Activated CD8-positive, alpha-beta memory T cell treated with anti-CD3 and anti-CD28 coated beads for 4 hours (primary cell): ENCODE measurements around the gene SMLR1.
"Not testable (repeated sequence)": the region's sequence is repeated elsewhere in the genome, so short reads cannot be mapped to it uniquely, and the experiment has no call there.

Source experiments
- DNase-seq, 2 donors: peaks; one replicate each; pipeline ENCODE4 v3.0.0-alpha.2; 2020; ENCODE audit warnings: low read depth in 2 of 2

SMLR1 gene

DNA sequence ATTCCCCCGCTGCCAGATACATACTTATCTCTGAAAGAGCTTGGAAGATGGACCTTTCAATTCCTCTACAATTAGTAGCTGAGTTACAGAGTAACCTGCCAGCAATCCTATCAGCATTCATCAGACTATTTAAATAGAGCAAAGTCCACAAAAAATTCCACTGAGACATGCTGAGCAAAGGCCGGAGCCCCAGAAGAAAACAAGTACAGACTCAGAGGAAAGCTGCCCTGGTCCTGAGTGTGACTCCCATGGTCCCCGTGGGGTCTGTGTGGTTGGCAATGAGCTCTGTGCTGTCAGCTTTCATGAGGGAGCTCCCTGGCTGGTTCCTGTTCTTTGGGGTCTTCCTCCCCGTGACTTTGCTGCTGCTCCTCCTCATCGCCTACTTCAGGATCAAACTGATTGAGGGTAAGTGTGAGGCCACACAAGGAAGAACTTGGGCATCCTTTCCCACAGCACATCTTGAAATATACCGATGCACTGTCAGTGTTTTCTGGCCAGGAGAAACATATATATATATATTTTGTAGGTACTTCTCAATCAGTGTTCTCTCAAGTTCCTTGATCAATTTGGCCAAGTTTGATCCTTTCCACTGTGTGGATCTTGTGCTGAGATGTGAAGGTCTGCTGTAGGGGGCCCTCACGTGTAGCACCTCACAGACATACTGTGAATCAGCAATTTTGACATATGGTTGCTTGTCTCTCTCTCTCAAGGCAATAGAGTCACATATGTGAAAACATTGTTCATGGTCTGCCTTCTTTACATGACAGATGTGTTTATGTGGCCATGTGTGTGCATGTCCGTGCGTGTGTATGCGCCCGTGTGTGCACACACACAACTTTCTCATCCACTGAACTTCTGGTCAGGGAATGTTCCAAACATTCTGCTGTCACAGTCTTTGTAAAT, at the start of gene SMLR1:
TSS of gene SMLR1 (plus strand) at position 160 of the 903 bp plus-strand sequence. CDS start at position 168, 8 bp downstream.
- no peak for DNase-seq

DNA sequence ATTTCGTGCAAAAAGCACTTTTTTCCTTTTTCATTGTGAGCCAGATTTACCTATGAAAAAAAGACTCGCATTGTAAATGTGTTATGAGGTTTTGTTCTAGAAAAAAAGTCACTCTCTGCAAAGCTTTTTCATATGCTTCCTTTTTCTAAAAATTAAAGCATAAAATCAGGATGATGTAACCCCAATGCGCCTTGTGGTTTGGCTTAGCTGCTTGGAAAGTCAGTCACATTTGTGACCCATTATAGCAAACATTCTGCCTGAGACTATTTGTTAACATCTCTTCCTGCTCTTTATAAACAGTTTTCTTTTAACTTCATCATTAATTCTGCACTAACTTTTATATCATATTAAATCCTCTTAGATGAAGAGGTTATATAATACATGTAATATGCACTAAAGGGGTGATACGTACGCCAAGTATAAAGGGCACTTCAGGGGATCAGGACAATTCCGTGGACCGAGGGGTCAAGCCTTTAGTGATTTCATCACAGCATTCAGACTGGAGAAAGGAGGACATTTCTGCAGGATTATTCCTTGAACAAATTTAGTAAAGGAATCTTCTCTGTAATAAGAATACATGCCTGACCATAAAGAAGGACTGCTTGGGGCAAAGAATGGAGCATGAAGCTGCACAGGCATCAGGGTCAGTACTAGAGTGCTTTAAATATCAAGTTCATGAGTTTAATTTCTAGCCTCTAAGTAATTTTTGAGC, 48.1 kb upstream of the SMLR1 start:
- no peak for DNase-seq

DNA sequence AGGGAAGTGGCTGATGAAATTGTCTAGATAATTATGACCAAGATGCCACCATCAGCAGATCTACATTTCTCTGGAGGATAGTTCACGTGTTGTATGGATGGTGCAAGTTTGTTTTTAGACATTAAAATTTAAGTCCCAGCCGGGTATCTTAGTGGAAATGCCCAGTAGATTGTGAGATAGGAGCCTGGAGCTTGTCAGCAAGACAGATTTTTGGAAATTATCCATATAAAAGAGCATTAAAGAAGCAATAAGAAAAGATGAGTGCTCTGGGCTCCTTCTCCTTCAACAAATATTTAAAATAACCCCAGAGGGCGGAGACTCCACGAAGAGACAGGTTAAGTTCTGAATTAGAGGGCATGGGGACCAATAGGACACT, 47.6 kb upstream of the SMLR1 start:
- DNase-seq = no peak

DNA sequence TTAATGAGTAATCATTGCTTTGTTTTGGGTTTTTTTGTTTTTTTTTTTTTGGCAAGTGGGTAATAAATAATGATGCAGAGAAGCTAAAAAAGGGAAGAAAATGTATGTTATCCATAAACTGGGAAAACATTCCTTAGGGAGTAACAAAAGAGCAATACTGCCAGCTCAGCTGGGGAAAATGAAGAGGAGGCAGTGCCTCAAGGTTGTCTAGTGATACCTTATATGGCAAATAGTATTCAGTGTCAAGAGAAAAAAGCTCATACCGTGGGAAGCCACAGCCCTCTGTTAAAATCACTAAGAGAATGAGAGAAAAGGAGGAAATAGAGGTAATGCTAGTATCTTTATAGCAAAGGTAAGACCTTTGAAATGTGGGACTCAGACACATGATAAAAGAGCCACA, 47.1 kb upstream of the SMLR1 start:
- no peak for DNase-seq

DNA sequence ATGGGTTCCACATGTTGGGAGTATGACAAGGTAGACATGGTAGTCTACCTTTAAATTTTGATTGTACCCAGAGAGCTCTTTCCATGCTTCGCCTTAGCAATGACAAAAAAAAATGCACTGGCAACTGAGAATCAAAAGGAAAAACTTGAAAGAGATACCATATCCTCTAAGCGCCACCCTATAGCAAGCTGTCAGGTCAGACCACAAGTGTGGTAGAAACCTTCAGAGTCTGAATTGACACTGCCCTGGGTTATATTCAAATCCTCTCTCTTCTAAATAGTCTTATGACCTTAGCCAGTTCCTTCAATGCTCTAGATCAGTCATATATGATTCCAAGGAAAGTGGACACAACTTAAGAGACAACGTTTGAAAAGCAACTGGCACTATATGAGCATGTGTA, 45.6 kb upstream of the SMLR1 start:
- no peak for DNase-seq

DNA sequence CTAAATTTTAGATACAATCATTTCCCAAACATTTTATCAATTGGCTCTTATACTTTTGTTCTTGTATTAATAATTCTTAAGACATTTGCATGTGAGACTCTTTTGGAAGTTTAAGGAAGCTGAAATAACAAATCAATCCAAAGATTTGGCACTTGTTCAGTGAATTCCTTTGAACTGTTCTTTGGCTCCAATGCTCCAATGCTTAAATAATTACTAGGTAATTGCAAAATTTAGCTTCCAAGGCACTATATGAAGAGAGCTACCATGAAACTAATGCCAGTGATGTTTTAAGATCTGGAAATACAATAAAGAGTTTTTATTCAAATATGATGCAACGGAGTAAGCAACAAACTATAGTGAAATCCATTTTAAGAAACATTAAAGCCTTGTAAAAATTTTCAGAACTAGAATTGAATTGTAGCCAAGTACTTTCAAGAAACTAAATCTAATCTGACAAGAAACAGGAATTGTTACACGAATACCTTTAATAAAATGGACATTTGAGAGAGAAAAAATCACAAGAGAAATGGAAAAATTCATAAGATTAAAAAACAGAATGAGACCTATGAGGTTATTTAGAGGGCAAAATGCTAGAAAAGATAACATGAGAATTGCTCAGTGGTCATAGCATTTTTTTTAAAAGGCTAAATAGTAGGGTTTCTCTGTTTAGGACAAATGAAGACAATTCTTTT, 43.6 kb upstream of the SMLR1 start:
- DNase-seq = no peak

DNA sequence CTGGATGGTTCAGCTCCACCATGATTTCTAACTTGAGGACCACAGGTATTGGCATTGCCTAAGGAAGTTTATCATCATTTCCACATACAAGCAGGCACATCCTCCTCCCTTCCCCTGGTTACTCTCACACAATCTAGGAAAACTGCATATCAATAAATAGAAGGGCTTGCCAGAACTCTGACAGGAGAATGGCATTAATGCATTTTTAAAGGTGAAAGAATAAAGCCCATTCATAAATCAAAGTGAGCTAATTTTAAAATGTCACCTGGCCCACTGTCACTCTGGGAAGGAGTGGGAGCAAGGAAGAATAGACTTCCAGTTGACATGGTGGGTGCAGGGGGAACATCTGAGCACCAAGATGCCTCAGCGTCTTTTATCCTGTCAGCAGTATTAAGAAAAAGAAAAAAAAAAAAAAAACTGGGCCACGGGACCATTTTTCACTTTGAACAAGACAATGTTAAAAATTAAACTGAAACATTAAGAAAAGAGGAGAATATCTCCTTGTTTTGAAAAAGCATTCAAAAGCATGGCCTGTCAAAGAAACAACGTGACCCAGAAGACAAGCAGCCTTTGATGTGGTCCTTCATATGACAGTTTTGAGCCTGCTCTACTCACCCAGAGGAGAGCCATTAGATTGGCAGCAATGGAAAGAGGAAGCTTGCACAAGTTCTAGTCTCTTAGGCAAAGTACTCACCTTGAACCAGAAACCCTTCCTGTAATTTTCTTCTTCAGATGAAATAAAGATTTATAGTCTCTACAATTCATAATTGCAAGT, 39.3 kb upstream of the SMLR1 start:
- DNase-seq = no peak

DNA sequence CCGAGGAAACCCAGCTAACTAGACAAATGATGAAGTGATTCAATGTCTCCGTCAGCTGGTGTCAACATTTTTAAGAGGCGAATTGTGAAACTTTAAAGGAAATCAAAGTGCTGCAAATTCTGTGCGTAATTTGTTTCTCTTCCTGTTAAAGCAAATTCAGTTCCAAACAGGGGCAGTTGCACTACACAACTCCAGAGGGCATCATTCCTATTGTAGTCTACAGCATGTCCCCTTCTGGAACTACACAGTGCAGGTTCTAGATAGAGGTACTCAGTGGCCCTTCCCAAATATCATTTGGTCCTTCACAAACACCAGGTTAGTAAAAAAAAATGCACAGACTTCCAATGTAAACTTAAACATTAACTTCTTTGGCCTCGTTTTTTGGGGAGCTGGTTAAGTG, 38.3 kb upstream of the SMLR1 start:
- DNase-seq = no peak

DNA sequence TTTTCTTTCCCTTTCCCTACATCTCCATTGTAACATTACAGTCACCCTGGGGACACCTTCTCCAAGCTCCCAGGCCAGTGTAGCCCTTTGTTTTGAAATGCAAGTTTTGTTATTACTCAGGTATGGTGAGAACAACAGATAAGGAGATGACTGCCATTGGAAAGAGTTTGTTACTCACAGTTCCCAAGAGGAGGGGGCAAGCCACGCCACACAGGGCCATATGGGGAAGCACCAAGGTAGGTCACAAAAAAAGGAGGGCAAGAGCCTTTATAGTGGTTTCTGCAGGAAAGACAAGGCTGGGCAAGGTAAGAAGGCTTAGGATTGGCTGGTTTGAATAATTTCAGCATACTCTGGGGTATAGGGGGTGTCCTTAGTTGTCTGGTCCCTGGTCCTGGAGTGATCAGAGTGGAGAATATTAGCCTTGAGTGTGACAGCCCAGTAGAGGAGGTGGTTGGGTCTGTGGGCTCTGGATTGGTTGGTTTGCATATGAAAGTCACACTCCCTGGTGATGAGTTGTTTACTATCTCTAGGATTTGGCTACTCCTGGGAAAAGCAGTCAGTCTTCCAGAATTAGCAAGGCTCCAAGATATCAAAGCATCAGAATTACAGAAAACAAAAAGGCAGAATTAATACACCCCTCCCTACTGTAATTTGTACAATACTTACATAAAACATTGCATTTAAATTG, 33.1 kb upstream of the SMLR1 start:
- no peak for DNase-seq

- DNase-seq = no peak
These were observed 32.5 kb upstream of the SMLR1 start for GRCh38 chr6:130794738-130795137.

GRCh38 chr6:130796313-130796905, 30.8 kb upstream of the SMLR1 start:
- no peak for DNase-seq

DNA sequence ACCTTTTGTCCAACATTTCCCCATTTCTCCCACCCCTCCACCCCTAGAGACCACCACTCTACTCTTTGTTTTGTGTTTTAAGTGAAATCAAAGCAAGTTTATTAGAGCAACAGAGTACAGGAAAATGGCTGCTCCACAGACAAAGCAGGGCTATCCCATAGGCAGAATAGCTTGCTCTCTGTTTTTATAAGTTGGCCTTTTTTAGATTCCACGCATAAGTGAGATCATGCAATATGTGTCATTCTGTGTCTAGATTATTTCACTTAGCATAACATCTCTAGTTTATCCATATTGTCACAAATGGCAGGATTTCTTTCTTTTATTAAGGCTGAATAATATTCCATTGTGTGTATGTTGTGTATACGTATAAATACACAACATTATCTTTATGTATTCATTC, 30.1 kb upstream of the SMLR1 start:
- DNase-seq = no peak

DNA sequence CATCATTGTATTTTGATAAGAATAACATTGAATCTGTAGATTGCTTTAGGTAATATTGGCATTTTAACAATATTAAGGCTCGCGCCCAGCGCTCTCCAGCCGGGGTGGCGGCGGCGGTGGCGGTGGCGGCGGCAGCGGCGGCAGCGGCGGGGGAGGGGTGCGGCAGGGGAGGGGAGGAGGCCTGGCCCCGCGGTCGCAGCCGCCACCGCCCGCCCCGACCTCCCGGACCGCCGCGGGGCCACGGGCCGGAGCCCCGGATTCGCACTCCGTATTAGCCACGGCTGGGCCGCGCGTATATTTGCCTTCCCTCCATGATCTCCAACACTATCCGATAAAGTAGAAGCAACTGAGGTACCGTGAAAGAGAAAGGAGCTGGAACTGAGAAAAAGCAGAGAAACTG, 25.8 kb upstream of the SMLR1 start:
- not testable (repeated sequence) for DNase-seq

DNA sequence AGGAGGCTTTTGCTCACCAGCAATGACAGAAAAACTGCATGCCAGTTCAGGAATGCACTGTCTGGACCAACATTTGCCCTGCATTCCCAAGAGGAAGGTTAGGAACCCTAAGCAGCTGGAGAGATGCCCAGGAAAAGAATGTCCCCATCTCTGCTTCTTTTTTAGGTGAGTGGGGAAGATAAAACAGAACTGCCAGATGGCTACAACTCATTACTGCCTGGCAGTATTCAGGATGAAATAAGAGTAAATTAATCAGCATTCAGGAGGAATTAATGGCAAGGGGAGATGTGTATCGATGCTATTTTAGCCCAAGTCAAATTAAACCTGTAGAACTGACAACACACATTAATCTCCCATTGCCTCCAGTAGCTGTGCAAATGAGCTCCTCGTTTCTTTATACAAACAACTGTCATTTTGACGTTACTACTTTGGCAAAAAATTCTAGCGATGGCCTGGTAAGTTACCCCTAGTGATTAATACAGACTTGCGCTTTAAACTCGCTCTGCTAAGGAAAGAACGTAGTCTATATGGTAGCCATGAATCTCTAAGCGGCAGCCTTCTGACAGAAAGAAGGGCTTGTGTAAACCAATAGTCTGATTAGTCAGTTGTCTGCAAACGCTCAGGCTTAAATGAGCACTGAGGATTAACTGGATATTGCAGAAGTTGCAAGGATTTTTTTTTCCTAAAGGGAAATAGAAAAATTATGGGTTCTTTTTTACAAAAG, 16.7 kb upstream of the SMLR1 start:
- DNase-seq = no peak

DNA sequence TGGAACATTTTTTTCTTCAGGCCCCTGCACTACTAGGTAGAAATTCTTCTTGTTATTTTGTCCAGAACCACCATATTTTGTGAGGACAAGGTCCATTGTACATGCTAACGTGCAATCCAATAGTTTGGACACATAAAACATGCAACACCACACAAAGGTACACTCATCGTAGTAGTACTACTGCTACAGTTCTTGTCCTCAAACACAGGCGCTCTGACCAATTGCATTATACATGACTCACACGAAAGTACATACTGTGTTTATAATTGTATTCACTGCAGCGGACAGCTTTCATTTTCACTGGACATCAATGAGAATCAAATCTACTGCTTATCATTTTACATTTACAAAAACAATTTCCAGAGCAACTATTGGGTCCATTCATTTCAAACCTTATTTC, 15.3 kb upstream of the SMLR1 start:
- DNase-seq = no peak

- DNase-seq = no peak
These were observed 12.7 kb upstream of the SMLR1 start for GRCh38 chr6:130814506-130814905.

- DNase-seq = no peak
These were observed 11.8 kb upstream of the SMLR1 start for GRCh38 chr6:130815200-130816071.

DNA sequence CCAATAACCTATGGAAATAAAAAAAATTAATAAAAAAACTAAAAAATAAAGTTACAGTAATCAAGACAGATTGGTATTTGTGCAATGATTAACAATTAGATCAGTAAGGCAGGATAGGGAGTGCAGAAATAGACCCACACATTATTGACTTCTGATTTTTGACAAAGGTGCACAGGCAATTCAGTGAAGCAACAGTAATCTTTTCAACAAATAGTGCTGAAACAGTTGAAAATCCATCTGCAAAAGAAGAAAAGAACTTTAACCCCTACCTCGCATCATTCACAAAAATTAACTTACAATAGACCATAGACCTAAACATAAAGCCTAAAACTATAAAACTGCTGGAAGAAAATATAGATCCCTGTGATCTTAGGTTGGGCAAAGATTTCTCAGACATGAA, 4.5 kb upstream of the SMLR1 start:
- no peak for DNase-seq
